Mesenchymal stem cell (in vitro differentiated cells and primary cell): Measurements from ENCODE around the gene ZNF805.

Experiments
- DNase-seq: peaks from one replicate; pipeline ENCODE4 v3.0.0-alpha.2; 2013
- H2AFZ ChIP-seq: one replicate; pipeline ENCODE4 v1.6.1; 2013; ENCODE audit warnings: low read depth, mild to moderate bottlenecking, control low read depth, inconsistent platforms, low read length, moderate library complexity
- H2AK5ac ChIP-seq: 2 replicates; pipeline ENCODE4 v1.6.1; 2013; ENCODE audit warnings: low read length, moderate library complexity, mild to moderate bottlenecking, inconsistent platforms; ENCODE audit not compliant: severe bottlenecking
- H2BK120ac ChIP-seq: one replicate; pipeline ENCODE4 v1.6.1; 2013; ENCODE audit warnings: low read depth, mild to moderate bottlenecking, inconsistent platforms, low read length, moderate library complexity
- H2BK12ac ChIP-seq, 2 experiments: one replicate each; pipeline ENCODE4 v1.6.1; 2013; ENCODE audit warnings: inconsistent platforms in 2 of 2, low read length in 2 of 2, mild to moderate bottlenecking in 2 of 2, moderate library complexity in 2 of 2, control low read depth in 1 of 2
- H2BK15ac ChIP-seq: one replicate; pipeline ENCODE4 v1.6.1; 2013; ENCODE audit warnings: mild to moderate bottlenecking, low read depth, inconsistent platforms; ENCODE audit not compliant: poor library complexity, severe bottlenecking
- H2BK5ac ChIP-seq: 2 replicates; pipeline ENCODE4 v1.6.1; 2013; ENCODE audit warnings: low read depth, mild to moderate bottlenecking, low read length, control low read depth, inconsistent platforms; ENCODE audit not compliant: poor library complexity, severe bottlenecking
- H3K14ac ChIP-seq, 2 experiments: one replicate each; pipeline ENCODE4 v1.6.1; 2013; ENCODE audit warnings: inconsistent platforms in 2 of 2, low read length in 2 of 2, control low read depth in 1 of 2, mild to moderate bottlenecking in 1 of 2, moderate library complexity in 1 of 2
- H3K18ac ChIP-seq, 2 experiments: one replicate each; pipeline ENCODE4 v1.6.1; 2013; ENCODE audit warnings: inconsistent platforms in 2 of 2, low read length in 2 of 2, control low read depth in 1 of 2, low read depth in 1 of 2, mild to moderate bottlenecking in 1 of 2
- H3K23ac ChIP-seq, 2 experiments: one replicate each; pipeline ENCODE4 v1.6.1; 2013; ENCODE audit warnings: inconsistent platforms in 2 of 2, low read length in 2 of 2, mild to moderate bottlenecking in 2 of 2, moderate library complexity in 2 of 2, control low read depth in 1 of 2
- H3K27ac ChIP-seq: 2 replicates; pipeline ENCODE4 v1.5.1; 2013; ENCODE audit warnings: mild to moderate bottlenecking, moderate library complexity, low read length, control low read depth, inconsistent platforms; ENCODE audit not compliant: poor library complexity, severe bottlenecking
- H3K27me3 ChIP-seq, 2 experiments: 2 replicates each; pipeline versions ENCODE4 v1.6.1 to v1.7.0; 2013; ENCODE audit warnings: low read length in 2 of 2, mild to moderate bottlenecking in 2 of 2, moderate library complexity in 2 of 2, control low read depth in 1 of 2, inconsistent platforms in 1 of 2; ENCODE audit not compliant: control insufficient read depth in 1 of 2, insufficient read depth in 1 of 2
- H3K36me3 ChIP-seq, 2 experiments: 2 replicates each; pipeline versions ENCODE4 v1.6.1 to v1.7.0; 2013; ENCODE audit warnings: low read length in 2 of 2, control low read depth in 1 of 2, inconsistent platforms in 1 of 2, low read depth in 1 of 2, mild to moderate bottlenecking in 1 of 2; ENCODE audit not compliant: insufficient read depth in 2 of 2, control insufficient read depth in 1 of 2
- H3K4ac ChIP-seq, 2 experiments: one replicate each; pipeline ENCODE4 v1.6.1; 2013; ENCODE audit warnings: inconsistent platforms in 2 of 2, low read length in 2 of 2, mild to moderate bottlenecking in 2 of 2, moderate library complexity in 2 of 2, control low read depth in 1 of 2, low read depth in 1 of 2
- H3K4me1 ChIP-seq: 2 replicates; pipeline ENCODE4 v1.6.1; 2013; ENCODE audit warnings: low read depth, low read length, control low read depth; ENCODE audit not compliant: control insufficient read depth, insufficient read depth
- H3K4me2 ChIP-seq: 2 replicates; pipeline ENCODE4 v1.6.1; 2013; ENCODE audit warnings: low read length, mild to moderate bottlenecking, inconsistent platforms; ENCODE audit not compliant: poor library complexity, severe bottlenecking
- H3K4me3 ChIP-seq, 2 experiments: 2 replicates each; pipeline versions ENCODE4 v1.5.1 to v1.7.0; 2013; ENCODE audit warnings: low read length in 2 of 2, mild to moderate bottlenecking in 2 of 2, control low read depth in 1 of 2, low read depth in 1 of 2; ENCODE audit not compliant: insufficient read depth in 1 of 2
- H3K79me1 ChIP-seq: replicated peaks from 2 replicates; pipeline ENCODE4 v1.6.1; 2013; ENCODE audit warnings: mild to moderate bottlenecking, control low read depth, low read length, inconsistent platforms; ENCODE audit not compliant: poor library complexity, severe bottlenecking
- H3K9ac ChIP-seq: 2 replicates; pipeline ENCODE4 v1.7.0; 2013; ENCODE audit warnings: mild to moderate bottlenecking, low read length, moderate library complexity
- H3K9me3 ChIP-seq: 2 replicates; pipeline ENCODE4 v1.7.0; 2013; ENCODE audit warnings: mild to moderate bottlenecking, low read length; ENCODE audit not compliant: control insufficient read depth
- H4K8ac ChIP-seq: one replicate; pipeline ENCODE4 v1.6.1; 2013; ENCODE audit warnings: inconsistent platforms, mild to moderate bottlenecking, low read length, moderate library complexity
- H4K91ac ChIP-seq: one replicate; pipeline ENCODE4 v1.6.1; 2013; ENCODE audit warnings: mild to moderate bottlenecking, low read length, inconsistent platforms
- WGBS: methylation state at CpG from one replicate; pipeline ENCODE4 v1.1.7; 2013; ENCODE audit warnings: mixed read lengths; 5-methylcytosine and 5-hydroxymethylcytosine counted together

Gene ZNF805

DNA sequence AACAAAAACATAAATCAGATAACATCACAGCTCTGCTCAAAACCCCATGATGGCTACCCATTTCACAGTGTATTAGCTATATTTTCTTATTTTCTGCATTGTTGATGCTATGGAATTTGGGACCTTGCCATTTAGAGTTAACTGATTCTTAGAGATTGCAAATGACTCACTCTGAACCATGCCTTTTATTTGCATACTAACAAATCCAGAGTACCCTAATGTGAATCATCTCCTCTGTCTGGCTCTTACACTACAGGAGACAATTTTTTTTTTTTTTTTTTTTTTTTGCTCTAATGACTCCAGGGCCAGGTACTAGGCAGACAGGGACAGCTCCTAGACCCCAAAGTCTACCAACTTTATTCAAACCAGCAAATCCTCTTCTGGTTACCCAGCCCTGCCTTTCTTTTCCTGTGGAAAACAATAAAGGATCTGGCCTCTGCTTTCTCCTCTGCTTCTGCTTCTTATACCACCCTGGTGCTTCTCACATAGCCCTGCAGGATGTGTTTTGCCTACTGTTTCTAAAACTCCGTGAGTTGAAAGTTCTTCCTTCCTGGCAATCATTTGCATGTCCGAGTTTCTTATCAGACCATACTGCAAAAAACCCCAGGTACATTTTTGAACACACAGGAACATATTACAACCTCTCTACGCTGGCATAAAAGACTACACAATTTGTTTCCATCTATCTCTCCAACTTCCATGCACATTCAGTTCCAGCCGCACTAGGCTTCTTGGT, 29.3 kb downstream of the ZNF805 start:
- Histone ChIP-seq H2AFZ (no peak overlapping the region), H2BK5ac (no peak overlapping the region), H3K27ac (no peak overlapping the region), H3K18ac (no peak overlapping the region), H3K36me3 (peaks cover 0 to 18% of the 10 kb centered on the region in 2 experiments), H4K8ac (no peak overlapping the region), H3K14ac (no peak overlapping the region), H3K27me3 (no peaks in the 10 kb centered on the region), H2AK5ac (no peak overlapping the region), H3K23ac (no peak overlapping the region), H2BK15ac (no peak overlapping the region), H4K91ac (no peak overlapping the region), H3K4ac (no peak overlapping the region), H3K4me2 (no peak overlapping the region), H2BK12ac (no peak overlapping the region), H3K79me1 (no peaks in the 10 kb centered on the region), H3K4me3 (no peak overlapping the region), H3K4me1 (peaks cover 4% of the 10 kb centered on the region), H3K9ac (peak overlapping the region; percentile 15), H3K9me3 (no peaks in the 10 kb centered on the region), H2BK120ac (no peak overlapping the region)
- peak; percentile 86 for DNase-seq
- 93% methylated on average over 4 of the region's 4 CpGs for WGBS

DNA sequence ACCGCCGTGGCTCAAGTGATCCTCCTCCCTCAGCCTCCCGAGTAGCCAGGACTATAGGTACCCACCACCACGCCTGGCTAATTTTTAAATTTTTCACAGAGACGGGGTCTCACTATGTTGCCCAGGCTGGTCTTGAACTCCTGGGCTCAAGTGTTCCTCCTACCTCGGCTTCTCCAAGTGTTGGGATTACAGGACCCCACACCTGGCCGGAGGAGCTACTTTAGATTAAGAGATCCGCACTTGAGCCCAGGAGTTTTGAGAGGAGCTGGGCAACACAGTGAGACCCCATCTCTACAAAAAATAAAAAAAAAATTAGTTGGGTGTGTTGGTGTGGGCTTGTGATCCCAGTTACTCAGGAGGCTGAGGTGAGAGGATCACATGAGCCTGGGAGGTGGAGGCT, 30.8 kb downstream of the ZNF805 start:
- no peak overlapping the region for H3K4ac ChIP-seq
- no peak overlapping the region for H2BK15ac ChIP-seq
- H3K9me3 ChIP-seq = no peaks in the 10 kb centered on the region
- no peak overlapping the region for H3K27ac ChIP-seq
- H3K9ac ChIP-seq = no peak overlapping the region
- H2AFZ ChIP-seq = no peak overlapping the region
- H3K14ac ChIP-seq = no peak overlapping the region
- H2BK5ac ChIP-seq = no peak overlapping the region
- peaks cover 0 to 18% of the 10 kb centered on the region in 2 experiments for H3K36me3 ChIP-seq
- H3K27me3 ChIP-seq = no peaks in the 10 kb centered on the region
- no peak overlapping the region for H4K91ac ChIP-seq
- H4K8ac ChIP-seq = no peak overlapping the region
- WGBS = 96% methylated on average over 6 of the region's 8 CpGs
- no peak overlapping the region for H3K4me3 ChIP-seq
- no peaks in the 10 kb centered on the region for H3K79me1 ChIP-seq
- peaks cover 4% of the 10 kb centered on the region for H3K4me1 ChIP-seq
- no peak overlapping the region for H3K18ac ChIP-seq
- H3K23ac ChIP-seq = no peak overlapping the region
- no peak overlapping the region for H2AK5ac ChIP-seq
- no peak overlapping the region for H3K4me2 ChIP-seq
- no peak overlapping the region for H2BK12ac ChIP-seq
- H2BK120ac ChIP-seq = no peak overlapping the region
- DNase-seq = no peak

DNA sequence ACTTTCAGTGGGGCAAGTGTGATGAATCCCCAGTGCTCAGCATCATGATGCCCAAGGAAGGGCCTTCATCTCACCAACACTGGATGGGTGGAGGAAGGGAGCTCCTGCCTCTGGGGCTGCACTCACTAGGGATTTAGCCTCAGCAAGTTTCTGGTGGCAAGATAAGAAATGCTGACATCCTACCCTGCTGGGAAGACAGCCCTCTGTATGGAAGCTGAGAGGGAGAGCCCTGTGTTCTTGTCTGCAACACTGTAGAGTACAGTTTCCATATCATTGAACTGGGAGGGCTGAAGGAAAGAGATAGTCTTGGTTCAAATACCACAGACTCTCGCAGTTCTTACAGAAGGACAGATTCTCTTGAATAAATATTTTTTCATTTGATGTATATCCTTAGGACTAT, 32.6 kb downstream of the ZNF805 start:
- Histone ChIP-seq H3K4me1 (peaks cover 1% of the 10 kb centered on the region), H3K23ac (no peak overlapping the region), H3K36me3 (peaks cover 0 to 8% of the 10 kb centered on the region in 2 experiments), H3K9me3 (no peaks in the 10 kb centered on the region), H2BK5ac (no peak overlapping the region), H2BK15ac (no peak overlapping the region), H3K14ac (no peak overlapping the region), H3K79me1 (peaks cover 1% of the 10 kb centered on the region), H2BK120ac (no peak overlapping the region), H3K9ac (no peak overlapping the region), H3K4me2 (no peak overlapping the region), H3K4ac (no peak overlapping the region), H3K4me3 (no peak overlapping the region), H2AFZ (no peak overlapping the region), H2AK5ac (peak overlapping the region; percentile 62), H2BK12ac (no peak overlapping the region), H3K27me3 (no peaks in the 10 kb centered on the region), H4K91ac (no peak overlapping the region), H3K27ac (no peak overlapping the region), H4K8ac (no peak overlapping the region), H3K18ac (no peak overlapping the region)
- WGBS = no CpG with 5 or more reads among the region's 1 CpG
- DNase-seq = no peak

DNA sequence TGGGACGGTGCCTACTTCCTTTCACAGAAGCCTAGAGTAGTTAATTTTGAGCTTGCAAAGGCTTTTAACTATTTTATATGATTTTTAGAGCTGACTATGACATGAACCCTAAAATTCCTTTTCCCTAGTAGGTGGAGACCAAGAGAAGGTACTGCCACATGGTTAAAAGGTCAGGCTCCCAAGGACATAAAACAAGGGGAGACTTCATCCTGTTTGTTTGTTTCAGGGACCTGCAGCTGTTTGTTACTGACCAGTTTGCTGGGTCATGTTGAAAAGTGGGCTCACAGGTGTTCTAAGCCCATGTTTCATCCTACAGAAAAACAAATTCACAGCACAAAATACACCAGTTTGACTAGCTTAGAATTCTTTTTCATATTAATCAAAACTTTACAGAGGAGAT, 36.0 kb downstream of the ZNF805 start:
- peaks cover 2% of the 10 kb centered on the region for H3K4me1 ChIP-seq
- H4K8ac ChIP-seq = no peak overlapping the region
- no peak overlapping the region for H3K4me3 ChIP-seq
- no peak overlapping the region for H3K14ac ChIP-seq
- no peak overlapping the region for H2AK5ac ChIP-seq
- no peaks in the 10 kb centered on the region for H3K27me3 ChIP-seq
- H3K23ac ChIP-seq = no peak overlapping the region
- H2BK120ac ChIP-seq = no peak overlapping the region
- H3K18ac ChIP-seq = no peak overlapping the region
- peaks cover 3% of the 10 kb centered on the region for H3K79me1 ChIP-seq
- no peak overlapping the region for H3K27ac ChIP-seq
- H3K4me2 ChIP-seq = no peak overlapping the region
- no peak overlapping the region for H2BK15ac ChIP-seq
- H3K9me3 ChIP-seq = no peaks in the 10 kb centered on the region
- no peak overlapping the region for H3K4ac ChIP-seq
- no peak overlapping the region for H4K91ac ChIP-seq
- no peak for DNase-seq
- no peak overlapping the region for H3K9ac ChIP-seq
- 100% methylated on average over 1 of the region's 1 CpG for WGBS
- no peak overlapping the region for H2AFZ ChIP-seq
- H2BK5ac ChIP-seq = no peak overlapping the region
- no peak overlapping the region for H2BK12ac ChIP-seq
- H3K36me3 ChIP-seq = peaks cover 0 to 8% of the 10 kb centered on the region in 2 experiments
